ENCODE data around the gene PBOV1. TPM values are rescaled to one million over a fixed set of nuclear protein-coding genes. Genes with fewer than 3 reads are reported as not detected.

PBOV1 gene
- total RNA-seq, 2 donors from 2014 or later: not detected

DNA sequence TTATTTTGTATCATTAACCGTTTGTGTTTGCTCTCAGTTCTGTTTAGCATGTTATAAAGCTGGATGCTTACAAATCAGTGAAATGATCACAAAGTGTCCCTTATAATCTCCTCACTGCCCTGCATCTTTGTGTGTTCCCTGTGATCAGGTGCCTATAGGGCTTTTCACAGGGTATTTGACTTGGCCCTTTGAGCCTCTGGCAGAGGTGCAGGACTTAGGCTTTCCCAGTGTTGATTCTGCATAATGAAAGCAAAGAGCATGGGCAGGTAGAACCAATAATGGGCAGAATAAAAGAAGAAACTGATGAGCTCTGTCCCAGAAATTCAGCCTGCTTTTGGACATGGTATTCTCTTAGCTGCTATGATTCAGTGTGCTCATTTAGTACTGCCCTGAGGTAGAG, 16.9 kb upstream of the PBOV1 start:
- Histone ChIP-seq H3K9me3 (no peaks in the 10 kb centered on the region), H3K36me3 (no peaks in the 10 kb centered on the region), H3K27me3 (replicated peaks; ENCODE audit: insufficient read depth) (no peaks in the 10 kb centered on the region), H3K4me3 (no peak overlapping the region), H3K4me1 (replicated peaks) (peaks cover 8% of the 10 kb centered on the region), H3K27ac (peak overlapping the region; percentile 3 to 83)
- TF ChIP-seq, protein P1, sequence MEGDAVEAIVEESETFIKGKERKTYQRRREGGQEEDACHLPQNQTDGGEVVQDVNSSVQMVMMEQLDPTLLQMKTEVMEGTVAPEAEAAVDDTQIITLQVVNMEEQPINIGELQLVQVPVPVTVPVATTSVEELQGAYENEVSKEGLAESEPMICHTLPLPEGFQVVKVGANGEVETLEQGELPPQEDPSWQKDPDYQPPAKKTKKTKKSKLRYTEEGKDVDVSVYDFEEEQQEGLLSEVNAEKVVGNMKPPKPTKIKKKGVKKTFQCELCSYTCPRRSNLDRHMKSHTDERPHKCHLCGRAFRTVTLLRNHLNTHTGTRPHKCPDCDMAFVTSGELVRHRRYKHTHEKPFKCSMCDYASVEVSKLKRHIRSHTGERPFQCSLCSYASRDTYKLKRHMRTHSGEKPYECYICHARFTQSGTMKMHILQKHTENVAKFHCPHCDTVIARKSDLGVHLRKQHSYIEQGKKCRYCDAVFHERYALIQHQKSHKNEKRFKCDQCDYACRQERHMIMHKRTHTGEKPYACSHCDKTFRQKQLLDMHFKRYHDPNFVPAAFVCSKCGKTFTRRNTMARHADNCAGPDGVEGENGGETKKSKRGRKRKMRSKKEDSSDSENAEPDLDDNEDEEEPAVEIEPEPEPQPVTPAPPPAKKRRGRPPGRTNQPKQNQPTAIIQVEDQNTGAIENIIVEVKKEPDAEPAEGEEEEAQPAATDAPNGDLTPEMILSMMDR (IDR thresholded peaks at IDR 0.05): no peak
- TF ChIP-seq POLR2AphosphoS5 (IDR thresholded peaks at IDR 0.05): peak; percentile 29
- DNase-seq (ENCODE audit: low spot score): peak; percentile 34
- intact Hi-C loops (cut with DNase I): no loop called here
- WGBS: 43% methylated on average over 1 of the region's 1 CpG

DNA sequence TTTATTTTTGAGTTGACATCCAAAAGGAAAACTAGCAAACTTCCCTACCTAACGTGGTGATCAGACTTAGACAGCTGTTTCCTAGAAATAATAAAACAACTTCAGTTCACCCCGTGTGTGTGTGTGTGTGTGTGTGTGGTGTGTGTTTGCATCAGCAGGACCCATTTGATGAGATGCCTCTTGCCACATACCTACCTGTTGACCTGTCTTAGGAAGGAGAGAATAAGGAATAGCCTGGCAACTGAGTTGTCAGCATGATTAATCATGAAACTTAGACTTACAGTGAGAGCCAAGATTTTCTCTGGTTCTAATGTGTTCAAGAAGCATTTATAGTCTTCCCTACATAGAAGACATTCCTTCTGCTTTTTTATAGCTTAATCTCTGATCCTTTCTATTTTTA, 16.1 kb upstream of the PBOV1 start:
- Histone ChIP-seq H3K4me3 (no peak overlapping the region), H3K27ac (peak overlapping the region; percentile 67 to 83), H3K27me3 (replicated peaks; ENCODE audit: insufficient read depth) (no peaks in the 10 kb centered on the region), H3K36me3 (no peaks in the 10 kb centered on the region), H3K9me3 (no peaks in the 10 kb centered on the region), H3K4me1 (replicated peaks) (peaks cover 8% of the 10 kb centered on the region)
- TF ChIP-seq, protein P1 (IDR thresholded peaks at IDR 0.05): no peak
- TF ChIP-seq POLR2A (IDR thresholded peaks at IDR 0.05) (no peak), POLR2AphosphoS5 (IDR thresholded peaks at IDR 0.05) (no peak)
- intact Hi-C loops (cut with DNase I): no loop called here
- no peak for DNase-seq (ENCODE audit: low spot score)
- WGBS: 10% methylated on average over 2 of the region's 2 CpGs

DNA sequence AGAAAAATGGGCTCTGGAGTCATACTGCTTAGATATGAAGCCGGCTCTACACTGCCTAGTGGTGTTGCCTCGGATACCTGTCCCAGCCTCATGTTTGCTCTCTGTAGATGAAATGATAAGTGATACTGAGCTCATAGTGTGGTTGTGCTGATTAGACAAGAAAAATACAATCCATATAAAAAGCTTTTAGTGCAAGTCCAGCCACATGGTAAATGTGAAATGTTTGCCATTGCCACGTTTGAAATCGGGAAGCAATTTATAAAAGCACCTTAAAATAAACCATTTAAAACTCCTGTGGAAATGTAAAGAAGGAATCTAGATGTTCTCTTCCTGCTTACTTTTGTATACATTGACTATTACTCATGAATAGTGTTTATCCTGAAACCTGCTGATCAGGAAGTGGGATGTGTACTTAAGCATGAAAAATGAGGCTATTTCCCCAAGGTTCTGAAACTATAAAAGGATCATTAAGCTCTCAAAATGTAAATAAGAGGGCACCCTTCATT, 13.1 kb upstream of the PBOV1 start:
- no peaks in the 10 kb centered on the region for H3K27me3 ChIP-seq (replicated peaks; ENCODE audit: insufficient read depth)
- no peak for TF ChIP-seq POLR2A (IDR thresholded peaks at IDR 0.05)
- peak; percentile 84 for TF ChIP-seq POLR2AphosphoS5 (IDR thresholded peaks at IDR 0.05)
- TF ChIP-seq, protein P1 (IDR thresholded peaks at IDR 0.05): no peak
- no peak overlapping the region for H3K4me3 ChIP-seq
- intact Hi-C loops (cut with DNase I): no loop called here
- 25% methylated on average over 4 of the region's 4 CpGs for WGBS
- peak; percentile 55 for DNase-seq (ENCODE audit: low spot score)
- no peaks in the 10 kb centered on the region for H3K9me3 ChIP-seq
- H3K36me3 ChIP-seq: no peaks in the 10 kb centered on the region
- H3K27ac ChIP-seq: peak overlapping the region; percentile 67 to 83
- peaks cover 16% of the 10 kb centered on the region for H3K4me1 ChIP-seq (replicated peaks)

DNA sequence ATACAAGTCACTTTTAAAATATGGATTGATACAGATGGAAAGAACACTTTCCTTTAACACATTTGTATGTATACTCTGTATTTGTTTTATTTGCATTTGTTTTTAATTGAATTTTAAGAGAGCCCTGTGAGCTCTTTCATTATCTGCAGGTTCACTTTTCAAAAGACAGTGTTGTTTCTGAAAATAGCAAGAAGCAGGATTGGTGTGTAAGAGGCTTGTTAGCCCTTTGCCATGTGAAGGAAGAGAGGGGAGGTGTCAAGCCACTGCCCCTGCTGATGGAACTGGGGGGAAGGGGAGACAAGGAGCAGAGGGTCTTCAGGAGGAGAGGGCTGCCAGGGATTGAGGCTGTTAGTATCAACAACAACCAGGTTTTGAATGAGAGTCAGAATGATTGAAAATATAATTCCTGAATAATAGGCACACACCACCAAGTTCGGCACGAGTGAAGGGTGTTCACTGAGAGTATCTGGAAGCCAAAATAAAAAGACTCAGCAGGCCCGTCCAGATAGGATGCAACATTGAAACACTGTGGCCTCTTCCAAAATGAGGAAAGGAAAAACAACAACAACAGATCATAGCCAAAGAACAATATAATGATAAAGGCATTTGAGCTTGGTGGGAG, 12.6 kb upstream of the PBOV1 start:
- Histone ChIP-seq H3K27ac (peak overlapping the region; percentile 67 to 83), H3K4me3 (no peak overlapping the region), H3K9me3 (no peaks in the 10 kb centered on the region), H3K4me1 (replicated peaks) (peaks cover 16% of the 10 kb centered on the region), H3K36me3 (no peaks in the 10 kb centered on the region), H3K27me3 (replicated peaks; ENCODE audit: insufficient read depth) (no peaks in the 10 kb centered on the region)
- WGBS: 29% methylated on average over 3 of the region's 3 CpGs
- intact Hi-C loops (cut with DNase I): no loop called here
- TF ChIP-seq, protein P1 (IDR thresholded peaks at IDR 0.05): no peak
- no peak for TF ChIP-seq POLR2AphosphoS5 (IDR thresholded peaks at IDR 0.05)
- no peak for TF ChIP-seq POLR2A (IDR thresholded peaks at IDR 0.05)
- DNase-seq (ENCODE audit: low spot score): no peak

DNA sequence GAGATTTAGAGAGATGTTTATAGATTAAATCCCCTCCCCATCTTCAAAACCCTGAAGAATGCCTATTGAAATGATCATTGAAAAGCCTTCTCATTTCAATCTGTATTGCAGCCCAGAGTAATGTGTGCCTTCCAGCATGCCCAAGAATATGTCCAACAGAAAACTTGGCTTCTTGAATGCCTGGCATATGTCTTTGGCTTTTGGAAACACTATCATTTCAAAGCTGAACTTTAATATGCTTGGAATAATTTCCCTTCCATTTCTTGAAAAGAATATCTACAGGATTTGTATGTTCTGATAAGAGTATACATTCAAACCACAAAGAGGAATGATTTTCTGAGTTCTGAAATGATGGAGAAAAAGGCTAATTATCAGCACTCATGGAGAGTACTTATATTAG, 11.9 kb upstream of the PBOV1 start:
- Histone ChIP-seq H3K4me3 (no peak overlapping the region), H3K27ac (peak overlapping the region; percentile 67 to 83), H3K27me3 (replicated peaks; ENCODE audit: insufficient read depth) (no peaks in the 10 kb centered on the region), H3K9me3 (no peaks in the 10 kb centered on the region), H3K4me1 (replicated peaks) (peaks cover 16% of the 10 kb centered on the region), H3K36me3 (no peaks in the 10 kb centered on the region)
- no peak for DNase-seq (ENCODE audit: low spot score)
- TF ChIP-seq, protein P1 (IDR thresholded peaks at IDR 0.05): no peak
- TF ChIP-seq POLR2A (IDR thresholded peaks at IDR 0.05) (no peak), POLR2AphosphoS5 (IDR thresholded peaks at IDR 0.05) (no peak)
- intact Hi-C loops (cut with DNase I): no loop called here

Data from prostate gland (tissue), 2 donors.